GM21381 (cell line): Measurements from ENCODE around the gene PSME1.
A peak's percentile ranks its signal among the peaks of the same experiment; 100 is the strongest.
"Not testable (repeated sequence)": the region's sequence is repeated elsewhere in the genome, so short reads cannot be mapped to it uniquely, and the experiment has no call there.

Experiments
- ATAC-seq: cut with Tn5 transposase; IDR thresholded peaks from one replicate; pipeline ENCODE4 v1.9.1; 2021; ENCODE audit warnings: mild to moderate bottlenecking, moderate library complexity; ENCODE audit not compliant: unreplicated experiment

The PSME1 gene

DNA sequence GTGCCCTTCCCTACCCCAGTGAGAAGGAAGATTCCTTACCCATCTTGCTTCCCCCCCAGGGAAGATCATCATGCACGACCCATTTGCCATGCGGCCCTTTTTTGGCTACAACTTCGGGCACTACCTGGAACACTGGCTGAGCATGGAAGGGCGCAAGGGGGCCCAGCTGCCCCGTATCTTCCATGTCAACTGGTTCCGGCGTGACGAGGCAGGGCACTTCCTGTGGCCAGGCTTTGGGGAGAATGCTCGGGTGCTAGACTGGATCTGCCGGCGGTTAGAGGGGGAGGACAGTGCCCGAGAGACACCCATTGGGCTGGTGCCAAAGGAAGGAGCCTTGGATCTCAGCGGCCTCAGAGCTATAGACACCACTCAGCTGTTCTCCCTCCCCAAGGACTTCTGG, 32.5 kb upstream of the PSME1 start:
- ATAC-seq = no peak

DNA sequence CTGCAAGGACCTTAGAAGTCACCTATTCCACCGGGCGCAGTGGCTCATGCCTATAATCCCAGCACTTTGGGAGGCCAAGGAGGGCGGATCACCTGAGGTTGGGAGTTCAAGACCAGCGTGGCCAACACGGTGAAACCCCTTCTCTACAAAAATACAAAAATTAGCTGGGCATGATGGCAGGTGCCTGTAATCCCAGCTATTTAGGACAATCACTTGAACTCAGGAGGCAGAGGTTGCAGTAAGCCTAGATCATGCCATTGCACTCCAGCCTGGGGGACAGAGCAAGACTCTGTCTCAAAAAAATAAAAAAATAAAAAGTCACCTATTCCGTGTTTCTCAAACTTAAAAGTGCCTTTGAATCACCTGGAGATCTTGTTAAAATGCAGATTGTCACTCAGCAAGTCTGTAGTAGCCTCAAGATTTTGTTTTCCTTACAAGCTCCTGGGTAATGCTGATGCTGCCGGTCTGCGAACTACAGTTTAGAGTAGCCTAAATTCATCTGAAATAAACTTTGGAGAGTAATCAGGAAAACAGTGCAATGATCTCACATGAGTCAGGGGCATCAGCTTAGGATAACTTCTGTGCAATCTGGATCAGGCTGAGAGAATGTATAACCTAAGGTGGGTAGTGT, 30.3 kb upstream of the PSME1 start:
- not testable (repeated sequence) for ATAC-seq

DNA sequence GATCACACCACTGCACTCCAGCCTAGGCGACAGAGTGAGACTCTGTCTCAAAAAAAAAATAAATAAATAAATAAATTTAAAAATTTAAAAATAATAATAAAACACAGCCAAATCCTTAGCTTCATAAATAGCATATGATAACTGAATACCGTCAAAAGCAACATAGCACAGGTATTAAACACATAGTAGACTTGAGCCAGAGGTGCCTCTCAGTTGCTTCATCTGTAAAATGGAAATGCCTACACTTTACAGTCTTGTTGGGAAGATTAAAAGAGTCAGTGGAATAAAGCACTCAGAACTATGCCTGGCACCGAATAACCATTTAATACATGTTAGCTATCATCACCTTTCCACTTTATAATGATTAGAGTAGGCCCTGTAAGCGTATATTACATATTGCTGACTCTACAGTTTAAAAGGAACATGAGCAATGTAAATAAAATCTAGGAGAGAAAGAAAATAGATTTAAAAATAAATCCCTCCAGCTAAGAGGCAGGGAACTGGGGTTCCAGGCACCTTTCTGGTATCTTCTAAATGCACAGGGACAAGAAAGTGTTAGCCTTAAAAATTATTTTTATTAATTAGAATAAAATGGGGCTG, 29.2 kb upstream of the PSME1 start:
- ATAC-seq = no peak

DNA sequence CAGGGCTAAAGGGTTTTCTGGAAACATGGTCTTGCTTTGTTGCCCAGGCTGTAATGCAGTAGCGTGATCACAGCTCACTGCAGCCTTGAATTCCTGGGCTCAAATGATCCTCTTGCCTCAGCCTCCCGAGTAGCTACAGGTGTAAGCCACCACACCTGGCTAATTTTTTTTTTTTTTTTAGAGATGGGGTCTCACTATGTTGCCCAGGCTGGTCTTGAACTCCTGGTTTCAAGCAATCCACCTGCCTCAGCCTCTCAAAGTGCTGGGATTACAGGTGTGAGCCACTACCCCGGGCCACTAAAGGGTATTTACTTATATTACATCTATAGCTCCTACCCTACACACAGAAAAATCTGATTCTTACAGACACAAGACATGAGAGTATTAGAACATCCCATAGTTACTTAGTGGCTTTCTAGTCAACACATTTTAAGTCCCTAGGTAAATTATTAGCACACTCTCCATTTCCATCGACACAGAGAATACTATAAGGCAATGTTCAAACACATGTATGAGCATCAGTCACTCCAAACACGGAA, 27.6 kb upstream of the PSME1 start:
- no peak for ATAC-seq

DNA sequence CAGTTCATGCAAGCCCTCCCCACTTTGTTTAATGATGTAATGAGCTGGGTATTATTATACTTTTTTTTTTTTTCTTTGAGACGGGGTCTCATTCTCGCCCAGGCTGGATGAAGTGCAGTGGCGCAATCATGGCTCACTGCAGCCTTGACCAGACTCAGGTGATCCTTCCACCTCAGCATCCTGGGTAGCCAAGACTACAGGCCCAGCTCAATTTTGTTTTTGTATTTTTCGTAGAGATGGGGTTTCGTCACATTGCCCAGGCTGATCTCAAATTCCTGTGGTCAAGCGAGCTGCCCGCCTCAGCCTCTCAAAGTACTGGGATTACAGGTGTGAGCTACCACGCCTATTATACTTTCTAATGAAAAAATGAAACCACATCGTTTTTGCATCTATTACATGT, 25.9 kb upstream of the PSME1 start:
- no peak for ATAC-seq

DNA sequence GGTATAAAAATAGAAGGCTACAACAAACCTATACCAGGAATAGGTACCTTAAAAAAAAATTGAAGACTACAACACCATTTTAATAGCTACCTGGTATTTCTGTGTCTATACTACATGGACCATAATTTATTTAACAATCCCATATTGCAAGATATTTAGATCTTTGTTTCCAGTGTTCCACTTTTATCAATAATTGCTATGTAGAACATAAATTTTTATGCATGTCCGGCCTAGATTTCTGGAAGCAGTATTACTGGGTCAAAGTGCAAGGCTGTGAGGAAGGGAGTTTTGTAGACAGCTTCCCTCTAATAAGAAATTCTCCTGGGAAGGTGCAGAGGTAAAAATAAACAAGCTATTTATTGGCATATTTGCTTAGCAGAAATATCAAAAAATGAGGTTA, 25.5 kb upstream of the PSME1 start:
- no peak for ATAC-seq

DNA sequence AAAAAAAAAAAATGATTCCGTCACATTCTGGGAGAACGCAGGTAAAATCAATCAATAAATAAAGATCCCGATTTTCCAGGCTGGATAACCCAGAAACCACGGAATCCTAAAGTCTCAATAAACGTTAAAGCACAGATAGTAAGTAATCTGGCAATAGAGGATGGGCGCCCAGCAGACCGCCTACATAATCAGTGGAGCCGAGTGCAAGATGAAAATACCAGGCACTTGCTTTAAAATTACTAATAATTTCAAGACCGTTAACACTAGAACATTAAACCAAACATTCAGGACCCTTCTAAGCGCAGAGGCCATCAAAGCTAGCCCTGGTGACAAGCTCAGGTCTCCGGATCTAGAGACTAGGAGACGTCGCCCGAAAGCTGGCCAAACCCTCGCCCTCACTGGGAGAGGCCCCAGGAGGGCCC, 22.6 kb upstream of the PSME1 start:
- no peak for ATAC-seq

DNA sequence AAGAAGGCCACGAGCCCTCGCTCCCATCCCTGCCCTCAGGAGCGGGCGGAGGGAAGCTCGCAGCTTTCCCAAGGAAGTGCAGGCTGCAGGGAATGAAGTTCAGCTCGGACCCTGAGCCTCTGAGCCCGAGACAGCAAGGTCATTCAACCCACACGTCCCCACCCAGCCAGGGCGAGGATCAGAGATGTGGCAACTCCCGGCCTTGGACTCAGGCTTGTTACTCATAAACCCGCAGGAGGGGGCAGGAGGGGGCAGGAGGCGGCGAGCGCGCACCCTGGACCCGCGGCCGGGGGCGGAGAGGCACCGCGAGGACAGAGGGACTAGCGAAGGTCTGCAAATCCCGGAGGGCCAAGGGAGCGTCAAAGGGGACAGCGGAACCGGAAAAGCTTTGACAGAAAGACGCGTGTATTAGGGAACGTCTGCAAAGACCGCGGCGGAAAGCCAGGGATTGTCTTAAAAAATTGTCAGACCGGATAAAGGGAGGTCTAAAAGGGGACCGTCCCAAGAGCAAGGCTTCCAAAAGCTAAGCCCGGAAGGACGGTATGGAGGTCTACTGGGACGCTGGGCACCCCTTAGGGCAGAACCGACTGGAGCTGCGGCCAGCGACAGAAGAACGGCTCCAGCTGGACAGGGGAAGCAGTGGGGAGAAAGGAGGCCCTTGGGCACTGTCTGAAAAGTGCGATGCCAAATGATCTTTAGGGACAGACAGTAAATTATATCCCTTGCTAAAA, 22.0 kb upstream of the PSME1 start:
- peak; percentile 32 for ATAC-seq

DNA sequence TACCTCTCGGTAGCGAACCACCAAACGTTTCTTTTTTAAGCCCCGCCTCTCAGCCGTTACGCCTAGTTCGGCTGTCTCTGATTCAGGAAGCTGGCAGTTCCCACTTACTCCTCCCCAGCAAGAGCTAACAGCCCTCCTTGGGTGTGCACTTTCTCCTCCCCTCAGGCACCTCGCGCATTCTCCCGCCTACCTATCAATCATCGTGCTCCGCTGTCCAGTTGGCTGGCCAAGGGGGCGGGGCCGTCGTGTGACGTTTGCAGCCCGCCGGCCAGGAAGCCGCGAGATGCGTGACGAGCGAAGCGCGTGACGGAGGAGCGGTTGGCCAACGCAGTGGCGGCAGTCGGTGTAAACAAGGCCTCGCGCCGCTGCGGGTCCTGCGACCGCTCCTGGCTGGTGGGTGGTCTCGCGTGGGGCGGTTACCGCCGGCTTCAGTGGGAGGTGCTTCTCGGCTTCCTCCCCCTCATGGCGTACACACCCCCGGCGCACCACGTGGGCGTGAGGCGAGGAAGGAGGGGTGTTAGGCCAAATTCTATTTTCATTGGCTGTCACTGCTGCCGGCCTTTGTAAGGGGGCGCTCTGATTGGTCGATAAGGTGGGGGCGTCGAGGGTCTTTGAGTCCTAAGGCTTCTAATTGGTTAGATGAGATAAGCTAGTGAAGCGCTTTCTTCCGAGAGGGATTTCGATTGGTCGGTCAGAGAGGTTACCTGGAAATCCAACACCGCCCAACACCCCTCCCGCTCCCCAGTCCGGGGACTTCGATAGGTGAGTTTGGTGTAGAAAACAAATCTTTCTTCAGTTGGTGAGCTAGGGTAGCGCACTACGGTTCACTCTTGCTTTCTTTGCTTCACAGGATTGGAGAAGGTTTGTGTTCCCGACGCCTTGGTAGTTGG, 21.2 kb upstream of the PSME1 start, which contains the start of the genes DCAF11 and NRL:
Gene DCAF11 (plus strand): TSS at position 246 of the 890 bp plus-strand sequence. CDS start 818 bp downstream, outside the sequence.
Gene NRL (minus strand): TSS at position 418 of the 890 bp plus-strand sequence. CDS start 32,101 bp downstream, outside the sequence.
- ATAC-seq = peak; percentile 80

DNA sequence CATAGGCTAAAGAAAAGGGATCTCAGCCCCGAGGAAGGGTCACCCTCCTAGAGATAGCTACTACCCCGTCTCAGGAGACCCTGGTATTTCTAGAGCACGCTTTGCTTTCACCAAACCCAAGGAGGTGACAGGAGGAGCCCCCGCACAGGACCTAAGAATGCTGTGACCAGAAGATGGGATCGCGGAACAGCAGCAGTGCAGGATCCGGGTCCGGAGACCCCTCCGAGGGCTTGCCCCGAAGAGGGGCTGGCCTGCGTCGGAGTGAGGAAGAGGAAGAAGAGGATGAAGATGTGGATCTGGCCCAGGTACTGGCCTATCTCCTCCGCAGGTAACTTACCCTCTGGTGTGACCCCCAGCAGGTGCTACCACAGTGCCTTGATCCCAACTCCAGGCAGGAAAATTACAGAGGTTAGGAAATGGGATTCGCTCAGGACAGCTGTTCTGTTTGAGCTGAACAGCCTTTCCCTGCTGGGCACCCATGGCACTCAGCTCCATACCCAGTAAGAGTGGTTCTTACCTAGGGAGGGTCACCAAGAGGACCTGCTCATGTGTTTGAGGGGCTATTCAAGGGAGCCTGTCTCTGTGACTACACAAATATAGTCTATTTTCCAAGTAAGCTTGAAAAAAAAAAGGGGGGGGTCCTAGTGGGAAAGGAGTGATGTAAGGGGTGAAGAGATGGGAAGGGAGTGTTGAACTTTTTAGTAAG, 20.4 kb upstream of the PSME1 start:
- ATAC-seq = no peak

DNA sequence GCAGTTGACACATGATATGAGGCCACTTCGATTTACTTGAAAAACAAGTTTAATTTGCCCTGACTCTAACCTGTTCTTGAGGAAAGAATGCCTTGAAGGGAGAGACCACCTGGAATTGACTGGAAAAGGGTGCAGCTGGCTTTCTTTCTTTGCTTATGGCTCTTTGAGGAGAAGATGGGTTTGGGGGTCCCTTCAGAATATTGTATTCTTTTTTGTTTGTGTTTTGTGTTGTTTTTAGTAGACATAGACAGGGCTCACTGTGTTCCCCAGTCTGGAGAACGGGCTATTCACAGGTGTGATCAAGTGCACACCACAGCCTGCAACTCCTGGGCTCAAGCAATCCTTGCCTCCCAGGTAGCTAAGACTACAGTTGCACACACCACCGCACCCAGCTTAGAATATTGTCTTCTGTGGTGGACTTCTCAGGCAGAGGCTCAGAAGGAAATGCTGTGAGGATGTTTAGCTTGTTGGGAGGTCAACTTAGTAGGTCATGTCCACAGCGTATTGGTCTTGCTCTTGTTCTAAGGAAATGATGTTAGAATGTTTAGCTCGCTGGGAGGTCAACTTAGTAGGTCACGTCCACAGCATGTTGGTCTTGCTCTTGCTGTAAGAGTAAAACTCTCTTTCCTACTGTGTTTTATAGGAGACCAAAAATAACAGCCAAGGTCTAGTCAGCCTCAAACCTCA, 19.7 kb upstream of the PSME1 start:
- no peak for ATAC-seq

DNA sequence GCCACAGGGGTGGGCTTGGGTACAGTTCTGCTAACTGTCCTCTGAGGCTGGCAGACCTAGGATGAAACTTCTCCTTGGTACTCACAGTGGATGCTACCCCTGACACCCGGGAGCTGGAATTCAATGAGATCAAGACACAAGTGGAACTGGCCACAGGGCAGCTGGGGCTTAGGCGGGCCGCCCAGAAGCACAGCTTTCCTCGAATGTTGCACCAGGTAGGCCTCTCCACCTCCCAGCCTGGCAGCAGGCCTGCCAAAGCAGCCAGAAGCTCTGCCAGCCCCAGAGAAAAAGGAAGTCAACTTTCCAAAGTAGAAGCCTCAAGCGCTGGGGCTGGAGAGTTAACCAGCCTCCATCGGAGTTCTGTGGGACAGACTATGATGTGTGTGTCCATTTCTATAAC, 18.8 kb upstream of the PSME1 start:
- ATAC-seq = no peak

DNA sequence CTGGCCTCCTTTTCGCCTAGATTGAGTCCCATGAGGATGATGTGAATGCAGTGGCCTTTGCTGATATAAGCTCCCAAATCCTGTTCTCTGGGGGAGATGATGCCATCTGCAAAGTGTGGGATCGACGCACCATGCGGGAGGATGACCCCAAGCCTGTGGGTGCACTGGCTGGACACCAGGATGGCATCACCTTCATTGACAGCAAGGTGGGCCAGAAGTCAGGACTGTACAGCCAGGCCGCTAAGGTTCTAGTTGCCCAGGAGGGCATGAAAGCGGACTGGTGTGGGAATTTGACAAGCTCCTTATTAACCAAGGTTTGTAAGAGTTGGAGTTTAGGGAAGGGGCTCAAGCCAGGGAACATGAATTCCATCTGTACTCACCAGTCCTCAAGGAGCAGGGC, 16.3 kb upstream of the PSME1 start:
- ATAC-seq = no peak

DNA sequence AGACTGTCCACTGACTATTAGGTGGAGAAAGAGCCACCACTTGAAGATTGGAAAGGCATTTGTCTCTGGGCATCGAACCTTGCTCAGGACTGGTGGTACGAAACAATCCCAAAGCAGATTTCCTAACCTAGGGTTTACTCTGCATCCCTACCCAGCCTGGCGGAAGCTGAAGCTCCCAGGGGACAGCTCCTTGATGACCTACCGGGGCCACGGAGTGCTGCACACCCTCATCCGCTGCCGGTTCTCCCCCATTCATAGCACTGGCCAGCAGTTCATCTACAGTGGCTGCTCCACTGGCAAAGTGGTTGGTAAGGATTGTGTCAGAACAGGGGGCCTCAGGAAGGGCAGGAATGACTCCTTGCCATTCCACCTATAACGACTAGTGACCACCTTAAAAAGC, 14.8 kb upstream of the PSME1 start:
- no peak for ATAC-seq

DNA sequence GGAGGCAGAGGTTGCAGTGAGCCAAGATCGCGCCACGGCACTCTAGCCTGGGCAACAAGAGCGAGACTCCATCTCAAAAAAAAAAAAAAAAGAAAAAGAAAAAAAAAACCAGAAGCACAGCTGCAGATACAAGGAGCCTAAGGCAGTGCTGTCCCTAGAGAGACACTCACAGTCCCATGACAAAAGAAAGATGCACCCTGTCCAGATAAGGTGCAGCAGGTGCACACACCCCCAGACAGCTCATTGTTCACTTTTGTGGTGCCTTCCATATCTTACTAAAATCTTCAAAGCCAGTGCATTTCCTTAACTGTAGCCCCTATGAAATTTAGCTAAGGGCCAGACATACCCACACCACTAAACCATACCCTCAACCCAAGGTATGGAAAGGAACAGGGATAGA, 13.6 kb upstream of the PSME1 start:
- no peak for ATAC-seq

DNA sequence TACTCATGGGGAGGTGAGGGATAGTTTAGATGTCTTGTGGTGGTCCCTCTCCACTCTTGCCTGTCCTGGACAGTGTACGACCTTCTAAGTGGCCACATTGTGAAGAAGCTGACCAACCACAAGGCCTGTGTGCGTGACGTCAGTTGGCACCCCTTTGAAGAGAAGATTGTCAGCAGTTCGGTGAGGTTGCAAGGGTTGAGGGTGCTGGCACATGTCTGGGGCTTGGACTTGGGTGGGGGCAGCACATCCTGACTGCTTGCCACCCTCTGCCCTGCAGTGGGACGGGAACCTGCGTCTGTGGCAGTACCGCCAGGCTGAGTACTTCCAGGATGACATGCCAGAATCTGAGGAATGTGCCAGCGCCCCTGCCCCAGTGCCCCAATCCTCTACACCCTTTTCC, 13.1 kb upstream of the PSME1 start:
- no peak for ATAC-seq

DNA sequence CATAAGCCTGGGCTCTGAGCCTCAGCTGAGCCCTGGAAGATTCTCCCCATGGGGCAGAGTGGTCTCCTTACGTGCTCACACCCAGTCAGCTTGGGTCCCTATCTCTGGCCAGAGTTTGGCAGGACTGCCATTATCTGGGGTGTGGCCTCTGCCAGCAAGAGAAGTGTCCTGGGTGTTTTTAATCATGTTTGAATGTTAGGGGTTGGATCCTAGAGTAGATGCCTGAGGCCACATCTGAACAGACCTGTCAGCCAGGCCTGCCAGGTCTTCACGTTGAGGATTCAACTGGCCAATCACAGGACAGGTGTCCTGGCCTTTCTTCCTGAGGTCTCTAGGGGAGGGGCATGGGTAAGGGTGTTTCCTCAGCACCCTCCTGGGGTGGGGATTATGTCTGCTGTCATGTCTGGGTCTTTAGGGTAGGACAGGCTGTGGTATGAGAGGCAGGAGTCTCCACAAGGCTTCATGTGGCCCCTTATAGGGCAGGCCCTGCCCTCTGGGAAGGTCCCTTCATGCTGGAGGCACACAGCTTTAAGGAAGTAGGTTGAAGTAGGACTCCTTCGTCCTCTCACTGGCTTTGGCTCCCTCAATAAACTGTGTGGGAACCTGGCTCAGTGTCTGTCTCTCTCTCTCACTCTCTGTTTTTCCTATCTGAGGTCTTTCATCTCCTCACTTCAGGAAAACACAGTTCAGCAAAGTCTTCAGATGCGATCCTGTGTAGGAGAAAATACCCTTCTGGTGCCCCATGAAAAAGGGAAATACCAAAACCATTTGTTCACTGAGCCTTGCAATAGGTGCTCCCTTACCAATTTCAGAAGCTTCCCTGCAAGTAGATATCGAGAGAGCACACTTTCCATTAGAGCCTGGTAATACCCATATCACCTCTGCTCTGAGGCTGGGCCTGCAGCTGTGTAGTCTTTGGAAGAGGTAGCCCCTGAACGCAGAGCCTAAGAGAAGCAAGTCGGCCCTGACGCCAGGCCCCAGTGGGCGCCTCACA, 12.3 kb upstream of the PSME1 start:
- no peak for ATAC-seq

DNA sequence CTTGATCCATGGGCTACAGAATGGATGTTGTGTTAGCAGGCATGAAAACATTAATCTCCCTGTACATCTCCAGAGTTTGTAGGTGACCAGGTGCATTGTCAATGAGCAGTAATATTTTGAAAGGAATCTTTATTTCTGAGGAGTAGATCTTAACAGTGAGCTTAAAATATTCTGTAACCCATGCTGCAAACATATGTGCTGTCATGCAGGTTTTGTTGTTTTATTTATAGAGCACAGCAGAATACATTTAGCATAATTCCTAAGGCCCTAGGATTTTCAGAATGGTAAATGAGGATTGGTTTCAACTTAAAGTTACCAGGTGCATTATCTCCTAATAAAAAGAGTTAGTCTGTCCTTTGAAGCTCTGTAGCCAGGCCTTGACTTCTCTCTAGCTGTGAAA, 9.1 kb upstream of the PSME1 start:
- ATAC-seq = no peak
